SK-N-SH (cell line): ENCODE measurements around the gene PLXNA4. TPM values are rescaled to one million over a fixed set of nuclear protein-coding genes. Genes with fewer than 3 reads are reported as not detected.

ENCODE experiments used
- CTCF ChIA-PET: fragments of 300-600, 350-600 bp; formaldehyde crosslinking; extraction: SDS; loops from one replicate; lab custom pipeline; 2021; lab: Yijun Ruan, JAX
- POLR2A ChIA-PET: fragments of 350-600 bp; sonication (Branson Sonifier 250); formaldehyde crosslinking; extraction: SDS; loops from one replicate; lab custom pipeline; 2020; ENCODE audit warnings: antibody characterized with exemption, inconsistent platforms; lab: Yijun Ruan, JAX
- DNase-seq: peaks from one replicate; pipeline ENCODE4 v3.0.0; 2012
- H2AFZ ChIP-seq: fragments of 200-600 bp; sonication (generic); 2 replicates; pipeline ENCODE4 v1.8.1; 2016; ENCODE audit warnings: antibody characterized with exemption, mild to moderate bottlenecking, low read depth
- H3F3A ChIP-seq: fragments of 200-600 bp; sonication (generic); replicated peaks from 2 replicates; pipeline ENCODE3; 2016; ENCODE audit warnings: antibody characterized with exemption, mild to moderate bottlenecking; ENCODE audit not compliant: insufficient read depth
- H3K27ac ChIP-seq, 2 experiments: fragments of 200-500 bp in 1 of 2; fragments of 200-600 bp in 1 of 2; sonication (Bioruptor generic) in 1 of 2; sonication (generic), shearing (Covaris generic) in 1 of 2; 2 replicates each; pipeline versions ENCODE4 v1.5.1 to v1.6.1; 2014 to 2016; ENCODE audit warnings: low read depth in 2 of 2, inconsistent platforms in 1 of 2, low read length in 1 of 2, mild to moderate bottlenecking in 1 of 2, mixed read lengths in 1 of 2
- H3K27me3 ChIP-seq: fragments of 200-600 bp; sonication (generic), shearing (Covaris generic); 2 replicates; pipeline ENCODE4 v1.6.1; 2016; ENCODE audit warnings: mixed run types; ENCODE audit not compliant: insufficient read depth
- H3K36me3 ChIP-seq, 2 experiments: fragments of 200-500 bp in 1 of 2; fragments of 200-600 bp in 1 of 2; sonication (Bioruptor generic) in 1 of 2; sonication (generic) in 1 of 2; replicated peaks in 1 of 2; 2 replicates each; pipeline versions ENCODE3 to v1.5.1; 2014 to 2016; ENCODE audit warnings: low read length in 1 of 2, mild to moderate bottlenecking in 1 of 2; ENCODE audit not compliant: insufficient read depth in 2 of 2, control insufficient read depth in 1 of 2
- H3K4me1 ChIP-seq, 2 experiments: fragments of 200-500 bp in 1 of 2; fragments of 200-600 bp in 1 of 2; sonication (Bioruptor generic) in 1 of 2; sonication (generic), shearing (Covaris generic) in 1 of 2; 2 replicates each; pipeline versions ENCODE4 v1.5.1 to v1.6.1; 2014 to 2016; ENCODE audit warnings: low read depth in 1 of 2, low read length in 1 of 2, mixed run types in 1 of 2; ENCODE audit not compliant: insufficient read depth in 2 of 2, control insufficient read depth in 1 of 2
- H3K4me2 ChIP-seq: fragments of 200-600 bp; sonication (generic), shearing (Covaris generic); 2 replicates; pipeline ENCODE4 v1.6.1; 2017; ENCODE audit warnings: mixed run types
- H3K4me3 ChIP-seq, 2 experiments: fragments of 200-500 bp in 1 of 2; fragments of 200-600 bp in 1 of 2; sonication (Bioruptor generic) in 1 of 2; sonication (generic), shearing (Covaris generic) in 1 of 2; 2 replicates each; pipeline versions ENCODE4 v1.5.1 to v1.8.1; 2014 to 2016; ENCODE audit warnings: low read depth in 2 of 2, inconsistent platforms in 1 of 2, low read length in 1 of 2, mild to moderate bottlenecking in 1 of 2, mixed read lengths in 1 of 2, moderate library complexity in 1 of 2
- H3K79me2 ChIP-seq: fragments of 200-600 bp; sonication (generic); 2 replicates; pipeline ENCODE4 v1.8.1; 2017; ENCODE audit warnings: mild to moderate bottlenecking; ENCODE audit not compliant: insufficient read depth
- H3K9ac ChIP-seq: fragments of 200-600 bp; sonication (generic); 2 replicates; pipeline ENCODE4 v1.6.1; 2017; ENCODE audit warnings: mixed run types
- H3K9me2 ChIP-seq: fragments of 200-600 bp; sonication (generic); 2 replicates; pipeline ENCODE4 v1.6.1; 2017; ENCODE audit warnings: mixed run types
- H3K9me3 ChIP-seq: fragments of 200-600 bp; sonication (generic); 2 replicates; pipeline ENCODE4 v1.6.1; 2017; ENCODE audit warnings: mixed run types, mild to moderate bottlenecking, moderate library complexity
- H4K20me1 ChIP-seq: fragments of 200-600 bp; sonication (generic); 2 replicates; pipeline ENCODE4 v1.6.1; 2017; ENCODE audit warnings: mild to moderate bottlenecking, mixed run types; ENCODE audit not compliant: insufficient read depth
- ELF1 ChIP-seq: IDR thresholded peaks from 2 replicates; pipeline ENCODE4 v1.4.0; 2012
- EP300 ChIP-seq, 2 experiments: IDR thresholded peaks; 2 replicates each; pipeline versions ENCODE4 v1.4.0 to v1.6.1; 2012; ENCODE audit warnings: borderline replicate concordance in 1 of 2, low read depth in 1 of 2, low read length in 1 of 2
- EZH2phosphoT487 ChIP-seq: fragments of 200-600 bp; sonication (generic); IDR thresholded peaks from 2 replicates; pipeline ENCODE4 v1.6.1; 2017; ENCODE audit warnings: low read depth, mixed run types, mild to moderate bottlenecking, antibody characterized with exemption, moderate library complexity, borderline replicate concordance
- FOSL2 ChIP-seq: IDR thresholded peaks from 2 replicates; pipeline ENCODE4 v1.4.0; 2012; ENCODE audit warnings: low read depth, mild to moderate bottlenecking, moderate library complexity, borderline replicate concordance
- FOXJ3 ChIP-seq: sonication (generic); formaldehyde crosslinking; IDR thresholded peaks from 2 replicates; pipeline ENCODE4 v1.5.1; 2020; ENCODE audit warnings: mild to moderate bottlenecking, missing genetic modification reagents
- JUND ChIP-seq: IDR thresholded peaks from 2 replicates; pipeline ENCODE4 v1.4.0; 2012
- MXI1 ChIP-seq: IDR thresholded peaks from 2 replicates; pipeline ENCODE4 v1.6.1; 2012; ENCODE audit warnings: mild to moderate bottlenecking, low read depth, low read length, improper control_type of control experiment
- NRF1 ChIP-seq: IDR thresholded peaks from 2 replicates; pipeline ENCODE4 v1.6.1; 2012; ENCODE audit warnings: low read depth, mild to moderate bottlenecking, low read length
- PBX3 ChIP-seq: IDR thresholded peaks from 2 replicates; pipeline ENCODE4; 2012
- POLR2AphosphoS5 ChIP-seq: IDR thresholded peaks from 2 replicates; pipeline ENCODE4 v1.6.1; 2012; ENCODE audit warnings: low read depth, low read length
- RCOR1 ChIP-seq: fragments of 150-350 bp; IDR thresholded peaks from 2 replicates; pipeline ENCODE4 v1.6.1; 2017; ENCODE audit warnings: antibody characterized with exemption, low read length
- REST ChIP-seq: IDR thresholded peaks from 2 replicates; pipeline ENCODE4 v1.6.1; 2012; ENCODE audit warnings: mild to moderate bottlenecking, low read depth, low read length, moderate library complexity
- RXRA ChIP-seq: IDR thresholded peaks from 2 replicates; pipeline ENCODE4 v1.4.0; 2012; ENCODE audit warnings: low read depth, mild to moderate bottlenecking, borderline replicate concordance
- TAF1 ChIP-seq: IDR thresholded peaks from 2 replicates; pipeline ENCODE4 v1.6.1; 2012; ENCODE audit warnings: low read depth, mild to moderate bottlenecking, low read length, moderate library complexity, borderline replicate concordance
- TEAD4 ChIP-seq: IDR thresholded peaks from 2 replicates; pipeline ENCODE4 v1.4.0; 2012; ENCODE audit warnings: mild to moderate bottlenecking, borderline replicate concordance; ENCODE audit not compliant: insufficient read depth
- USF2 ChIP-seq: fragments of 150-350 bp; IDR thresholded peaks from 2 replicates; pipeline ENCODE4 v1.6.1; 2017; ENCODE audit warnings: antibody characterized with exemption, low read length, low read depth, borderline replicate concordance
- YY1 ChIP-seq: IDR thresholded peaks from 2 replicates; pipeline ENCODE4 v1.4.0; 2012; ENCODE audit warnings: low read depth, mild to moderate bottlenecking
- ZBTB33 ChIP-seq: IDR thresholded peaks from 2 replicates; pipeline ENCODE4 v1.4.0; 2012; ENCODE audit warnings: low read depth, borderline replicate concordance
- WGBS: methylation state at CpG from one replicate; pipeline ENCODE4 v1.1.6; 2017; ENCODE audit warnings: low lambda C conversion rate; 5-methylcytosine and 5-hydroxymethylcytosine counted together
- polyA plus RNA-seq, 3 experiments: library from polyadenylated mRNA; depleted of rRNA; stranded (reverse); fragments of >200 nt; gene quantifications; 2 replicates each; pipeline ENCODE4 v1.2.3, GENCODE V29; 2012

The PLXNA4 gene
- polyA plus RNA-seq, 1 of the 3 experiments (the other 2 are of a cell fraction): 2.4 TPM

- no peak overlapping the region for H3K9ac ChIP-seq
- TF ChIP-seq POLR2AphosphoS5 (no peak), TAF1 (no peak), JUND (no peak), ELF1 (no peak), USF2 (no peak), MXI1 (no peak), NRF1 (no peak), REST (no peak), ZBTB33 (no peak), YY1 (no peak), PBX3 (no peak), TEAD4 (no peak), RCOR1 (no peak), FOXJ3 (no peak), RXRA (no peak), EP300 (IDR thresholded peaks at IDR 0.05; ENCODE audit: borderline replicate concordance in 1 of 2, low read depth in 1 of 2, low read length in 1 of 2) (no peak), FOSL2 (no peak), EZH2phosphoT487 (no peak)
- no peaks in the 10 kb centered on the region for H3K9me2 ChIP-seq
- no peaks in the 10 kb centered on the region for H3K9me3 ChIP-seq
- no peak for DNase-seq
- no peak overlapping the region for H3K4me2 ChIP-seq
- H2AFZ ChIP-seq: no peak overlapping the region
- no peak overlapping the region; a peak in 2 of 4 replicates for H3K27ac ChIP-seq
- ChIA-PET POLR2A (no interaction called here), CTCF (interaction anchor here (0.8 to 1.8 kb wide), 5 partner anchors 9 to 194 kb away, joined by 3 to 12 read pairs (median 3); no protein-coding TSS in a partner anchor)
- no peaks in the 10 kb centered on the region for H4K20me1 ChIP-seq
- no peaks in the 10 kb centered on the region for H3K79me2 ChIP-seq
- no peak overlapping the region for H3K4me3 ChIP-seq
- WGBS: 77% methylated on average over 2 of the region's 2 CpGs
- no peaks in the 10 kb centered on the region for H3F3A ChIP-seq
- peaks cover 2 to 8% of the 10 kb centered on the region in 2 experiments for H3K36me3 ChIP-seq
- H3K4me1 ChIP-seq: peaks cover 5 to 23% of the 10 kb centered on the region in 2 experiments; a peak in 3 of 4 replicates
- no peaks in the 10 kb centered on the region for H3K27me3 ChIP-seq
Measured at GRCh38 chr7:132138817-132139216, 437.5 kb downstream of the PLXNA4 start.
